Sigmoid colon (tissue), 7 donors: ENCODE measurements around the gene BMPER. TPM values are rescaled to one million over a fixed set of nuclear protein-coding genes. Genes with fewer than 3 reads are reported as not detected.

Experiments
- DNase-seq: peaks from one replicate; pipeline ENCODE4 v3.0.0-alpha.2; 2019
- H3K27ac ChIP-seq, 4 donors: fragments of 200-600 bp; sonication (generic); one replicate each; pipeline ENCODE4 v1.5.1; 2016 to 2019; ENCODE audit warnings: mild to moderate bottlenecking in 1 of 4
- H3K27me3 ChIP-seq, 3 donors: fragments of 200-600 bp; sonication (generic); one replicate each; pipeline ENCODE4 v1.5.1; 2019; ENCODE audit warnings: mild to moderate bottlenecking in 1 of 3
- H3K36me3 ChIP-seq, 4 donors: fragments of 200-600 bp; sonication (generic); one replicate each; pipeline ENCODE4 v1.5.1; 2016 to 2019
- H3K4me1 ChIP-seq, 4 donors: fragments of 200-600 bp; sonication (generic); one replicate each; pipeline ENCODE4 v1.5.1; 2017 to 2019
- H3K4me3 ChIP-seq, 4 donors: fragments of 200-600 bp; sonication (generic); one replicate each; pipeline ENCODE4 v1.5.1; 2017 to 2019; ENCODE audit warnings: mild to moderate bottlenecking in 2 of 4, moderate library complexity in 1 of 4
- H3K9me3 ChIP-seq, 4 donors: fragments of 200-600 bp in 3 of 4; sonication (generic) in 3 of 4; one replicate each; pipeline versions ENCODE4 v1.5.1 to v1.6.1; 2013 to 2019
- CTCF ChIP-seq, 4 experiments: fragments of 450-650 bp in 3 of 4; fragments of 200-600 bp in 1 of 4; IDR thresholded peaks; one replicate each; pipeline ENCODE4 v1.5.1; 2016 to 2019; ENCODE audit warnings: antibody characterized with exemption in 4 of 4, mild to moderate bottlenecking in 3 of 4, moderate library complexity in 2 of 4
- EP300 ChIP-seq, 4 donors: sonication (generic); formaldehyde crosslinking; IDR thresholded peaks; one replicate each; pipeline ENCODE4 v1.6.1; 2017; ENCODE audit warnings: antibody characterized with exemption in 4 of 4
- POLR2A ChIP-seq, 2 donors: fragments of 450-650 bp; IDR thresholded peaks; one replicate each; pipeline ENCODE4 v1.6.1; 2016; ENCODE audit warnings: antibody characterized with exemption in 2 of 2, mild to moderate bottlenecking in 2 of 2, moderate library complexity in 2 of 2
- POLR2AphosphoS5 ChIP-seq, 4 donors: sonication (generic); formaldehyde crosslinking; IDR thresholded peaks; one replicate each; pipeline ENCODE4 v1.6.1; 2017; ENCODE audit warnings: antibody characterized with exemption in 4 of 4
- WGBS, 2 donors: extraction: QIAGEN DNeasy Blood & Tissue Kit; methylation state at CpG; one replicate each; pipeline ENCODE4 v1.1.7; 2013; 5-methylcytosine and 5-hydroxymethylcytosine counted together
- intact Hi-C: fragments of 100-400 bp; cut with DNase I; formaldehyde crosslinking; loops from one replicate; pipeline ENCODE4 v1.15.1; 2023
- polyA plus RNA-seq, 3 donors: library from polyadenylated mRNA; stranded (reverse); fragments of 200-250 nt; gene quantifications; one replicate each; pipeline ENCODE4 v1.2.3, GENCODE V29; 2013
- total RNA-seq, 4 donors: library from RNA; depleted of rRNA; stranded (reverse); fragments of >200 nt; gene quantifications; one replicate each; pipeline ENCODE4 v1.1.0, GENCODE V29; 2016
- donor health status: healthy with polysubstance abuse.
- donor health status: Bipolar disorder and iron deficiency.
- donor health status: healthy.

Gene BMPER
- total and polyA plus RNA-seq, 7 donors, result 0.51 to 3.1 (median 1.6) TPM; not detected in 1

GRCh38 chr7:34104115-34104514 is 198.8 kb downstream of the BMPER start:
- Histone ChIP-seq H3K27me3 (no peaks in the 10 kb centered on the region), H3K36me3 (no peaks in the 10 kb centered on the region), H3K9me3 (no peaks in the 10 kb centered on the region), H3K4me3 (no peak overlapping the region), H3K4me1 (no peaks in the 10 kb centered on the region), H3K27ac (no peak overlapping the region)
- intact Hi-C loops, result no loop called here
- 44 to 66% methylated on average over 6 of the region's 6 CpGs for WGBS, 2 donors
- DNase-seq, result no peak
- TF ChIP-seq POLR2AphosphoS5 (IDR thresholded peaks at IDR 0.05) (peak in 1 of 4 donors; percentile 21), CTCF (IDR thresholded peaks at IDR 0.05) (no peak)

- no peaks in the 10 kb centered on the region for H3K9me3 ChIP-seq
- H3K36me3 ChIP-seq, result no peaks in the 10 kb centered on the region
- H3K4me1 ChIP-seq, result no peaks in the 10 kb centered on the region
- no peak for DNase-seq
- intact Hi-C loops, result no loop called here
- no peak overlapping the region for H3K27ac ChIP-seq
- no peaks in the 10 kb centered on the region for H3K27me3 ChIP-seq
- 85 to 91% methylated on average over 1 of the region's 1 CpG for WGBS, 2 donors
- no peak for TF ChIP-seq EP300 (IDR thresholded peaks at IDR 0.05)
- no peak for TF ChIP-seq CTCF (IDR thresholded peaks at IDR 0.05)
- TF ChIP-seq POLR2AphosphoS5 (IDR thresholded peaks at IDR 0.05), result no peak
- no peak for TF ChIP-seq POLR2A (IDR thresholded peaks at IDR 0.05)
- no peak overlapping the region for H3K4me3 ChIP-seq
Observed at GRCh38 chr7:34104992-34105391, 199.7 kb downstream of the BMPER start.

GRCh38 chr7:34107276-34107675 is 201.9 kb downstream of the BMPER start:
- no peaks in the 10 kb centered on the region for H3K36me3 ChIP-seq
- intact Hi-C loops, result no loop called here
- no peaks in the 10 kb centered on the region for H3K9me3 ChIP-seq
- TF ChIP-seq POLR2A (IDR thresholded peaks at IDR 0.05), result no peak
- TF ChIP-seq CTCF (IDR thresholded peaks at IDR 0.05), result no peak
- TF ChIP-seq POLR2AphosphoS5 (IDR thresholded peaks at IDR 0.05), result peak in 1 of 4 donors; percentile 9
- TF ChIP-seq EP300 (IDR thresholded peaks at IDR 0.05), result no peak
- H3K27ac ChIP-seq, result peak overlapping the region in 1 of 4 donors; percentile 9
- DNase-seq, result no peak
- H3K4me3 ChIP-seq, result no peak overlapping the region
- no peaks in the 10 kb centered on the region for H3K27me3 ChIP-seq
- WGBS, 2 donors, result 81 to 84% methylated on average over 5 of the region's 5 CpGs
- H3K4me1 ChIP-seq, result no peaks in the 10 kb centered on the region

GRCh38 chr7:34108165-34108564 is 202.8 kb downstream of the BMPER start:
- H3K9me3 ChIP-seq, result no peaks in the 10 kb centered on the region
- H3K27ac ChIP-seq, result no peak overlapping the region
- TF ChIP-seq POLR2AphosphoS5 (IDR thresholded peaks at IDR 0.05) (peak in 1 of 4 donors; percentile 50), POLR2A (IDR thresholded peaks at IDR 0.05) (no peak), EP300 (IDR thresholded peaks at IDR 0.05) (no peak), CTCF (IDR thresholded peaks at IDR 0.05) (no peak)
- H3K4me3 ChIP-seq, result no peak overlapping the region
- 82 to 83% methylated on average over 4 of the region's 4 CpGs for WGBS, 2 donors
- no peaks in the 10 kb centered on the region for H3K27me3 ChIP-seq
- no peaks in the 10 kb centered on the region for H3K4me1 ChIP-seq
- intact Hi-C loops, result no loop called here
- no peak for DNase-seq
- no peaks in the 10 kb centered on the region for H3K36me3 ChIP-seq
